Lower leg skin (tissue), 4 donors: ENCODE measurements around the gene FPGT. TPM values are rescaled to one million over a fixed set of nuclear protein-coding genes. Genes with fewer than 3 reads are reported as not detected.
"Not testable (repeated sequence)": the region's sequence is repeated elsewhere in the genome, so short reads cannot be mapped to it uniquely, and the experiment has no call there.

Experiments used
- DNase-seq, 2 donors: peaks; one replicate each; pipeline ENCODE4 v3.0.0-alpha.2; 2019; ENCODE audit warnings: low spot score in 2 of 2
- H3K4me3 ChIP-seq: fragments of 200-600 bp; sonication (generic); 2 replicates; pipeline ENCODE4 v1.5.1; 2017; ENCODE audit warnings: mild to moderate bottlenecking, low read depth; ENCODE audit not compliant: poor library complexity, severe bottlenecking
- POLR2A ChIP-seq, 2 donors: fragments of 450-650 bp; IDR thresholded peaks; one replicate each; pipeline ENCODE4 v1.6.1; 2016 to 2017; ENCODE audit warnings: antibody characterized with exemption in 2 of 2, mild to moderate bottlenecking in 1 of 2, moderate library complexity in 1 of 2
- WGBS, 2 donors: methylation state at CpG; one replicate each; pipeline ENCODE4 v1.1.5; 2018; 5-methylcytosine and 5-hydroxymethylcytosine counted together
- intact Hi-C: fragments of 100-400 bp; cut with DNase I; formaldehyde crosslinking; loops from one replicate; pipeline ENCODE4 v1.15.0; 2023; ENCODE audit warnings: low total_unique reads
- total RNA-seq, 4 donors: library from RNA; depleted of rRNA; stranded (reverse); fragments of >200 nt; gene quantifications; one replicate each; pipeline ENCODE4 v1.1.0, GENCODE V29; 2016
- TF ChIP-seq, protein P1 (sequence below), 3 donors: fragments of 450-650 bp; IDR thresholded peaks; one replicate each; pipeline ENCODE4 v1.5.1; 2016; ENCODE audit warnings: antibody characterized with exemption in 3 of 3, mild to moderate bottlenecking in 3 of 3, moderate library complexity in 2 of 3

The FPGT gene
- 10 to 100 TPM in 3 of 4 donors, 1 to 10 TPM in 1; 6.3 to 17.5 (median 11.7) TPM for total RNA-seq

DNA sequence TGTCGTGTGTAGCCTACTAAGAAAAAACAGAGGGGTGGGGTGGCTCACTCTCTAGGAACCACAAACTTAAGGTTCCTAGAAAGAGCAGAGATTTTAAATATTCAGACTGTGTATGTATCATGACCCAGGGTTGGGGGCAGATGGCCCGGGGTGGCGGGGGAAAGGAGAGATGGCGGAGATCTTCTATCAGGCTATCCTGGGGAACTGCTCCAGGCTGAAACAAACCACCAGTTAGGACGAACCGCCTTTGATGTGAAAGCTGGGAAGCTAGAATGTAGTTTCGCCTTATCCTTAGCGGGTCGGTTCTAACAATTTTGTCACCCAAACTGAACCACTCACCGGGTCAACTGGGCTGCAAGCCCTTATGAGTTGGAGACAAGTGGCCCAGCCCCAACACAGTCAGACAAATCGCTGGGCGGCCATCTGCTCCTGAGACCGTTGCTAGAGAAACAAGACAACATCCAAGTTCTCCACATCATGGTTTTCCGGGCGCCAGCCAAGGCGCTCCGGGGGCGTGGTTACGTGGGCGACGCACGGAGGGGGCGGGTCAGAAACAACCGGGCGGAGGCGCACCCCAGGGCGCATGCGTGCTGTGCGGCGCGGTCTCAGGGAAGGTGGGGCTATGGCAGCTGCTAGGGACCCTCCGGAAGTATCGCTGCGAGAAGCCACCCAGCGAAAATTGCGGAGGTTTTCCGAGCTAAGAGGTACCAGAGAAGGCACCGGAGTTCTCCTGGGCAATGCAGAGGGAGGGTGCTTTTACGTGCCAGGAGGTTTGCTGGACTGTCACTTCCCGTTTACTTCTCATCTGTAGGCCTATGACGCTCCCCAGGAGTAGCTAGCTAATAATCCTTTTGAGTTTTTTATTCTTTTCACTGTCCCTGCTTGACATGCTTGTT lies at the start of gene FPGT, which contains the start of gene LRRIQ3:
TSS of gene FPGT (plus strand) at position 586 of the 896 bp plus-strand sequence. CDS start at position 623, 37 bp downstream.
TSS of gene LRRIQ3 (minus strand) at position 520 of the 896 bp plus-strand sequence. CDS start 14,492 bp downstream, outside the sequence.
- DNase-seq = peak; percentile 92 to 99
- TF ChIP-seq, protein P1, sequence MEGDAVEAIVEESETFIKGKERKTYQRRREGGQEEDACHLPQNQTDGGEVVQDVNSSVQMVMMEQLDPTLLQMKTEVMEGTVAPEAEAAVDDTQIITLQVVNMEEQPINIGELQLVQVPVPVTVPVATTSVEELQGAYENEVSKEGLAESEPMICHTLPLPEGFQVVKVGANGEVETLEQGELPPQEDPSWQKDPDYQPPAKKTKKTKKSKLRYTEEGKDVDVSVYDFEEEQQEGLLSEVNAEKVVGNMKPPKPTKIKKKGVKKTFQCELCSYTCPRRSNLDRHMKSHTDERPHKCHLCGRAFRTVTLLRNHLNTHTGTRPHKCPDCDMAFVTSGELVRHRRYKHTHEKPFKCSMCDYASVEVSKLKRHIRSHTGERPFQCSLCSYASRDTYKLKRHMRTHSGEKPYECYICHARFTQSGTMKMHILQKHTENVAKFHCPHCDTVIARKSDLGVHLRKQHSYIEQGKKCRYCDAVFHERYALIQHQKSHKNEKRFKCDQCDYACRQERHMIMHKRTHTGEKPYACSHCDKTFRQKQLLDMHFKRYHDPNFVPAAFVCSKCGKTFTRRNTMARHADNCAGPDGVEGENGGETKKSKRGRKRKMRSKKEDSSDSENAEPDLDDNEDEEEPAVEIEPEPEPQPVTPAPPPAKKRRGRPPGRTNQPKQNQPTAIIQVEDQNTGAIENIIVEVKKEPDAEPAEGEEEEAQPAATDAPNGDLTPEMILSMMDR (IDR thresholded peaks at IDR 0.05) = no peak
- no peak for TF ChIP-seq POLR2A (IDR thresholded peaks at IDR 0.05)
- peak within 1 kb of the TSS; percentile 21 for H3K4me3 ChIP-seq
- WGBS, 2 donors = 1 to 2% methylated on average over 38 to 39 of the region's 41 CpGs
- intact Hi-C loops = no loop called here

DNA sequence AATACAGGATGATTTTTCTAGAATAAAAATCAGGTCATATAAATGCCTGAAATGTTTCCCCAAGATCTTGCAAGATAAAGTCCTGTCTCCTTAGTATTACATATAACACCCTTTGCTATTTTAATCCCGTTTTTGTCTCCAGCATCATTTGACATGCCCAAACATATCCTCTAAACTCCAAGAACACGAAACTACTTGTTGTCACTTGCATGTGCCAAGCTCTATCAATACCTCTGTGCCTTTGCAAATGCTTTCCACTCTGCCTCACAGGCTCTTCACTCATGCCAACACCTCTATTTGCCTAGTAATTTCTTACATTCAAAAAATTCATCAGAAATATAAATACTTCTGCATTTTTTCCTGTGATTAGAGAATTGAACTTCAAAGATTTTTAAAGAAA lies 38.0 kb upstream of the FPGT start:
- intact Hi-C loops = no loop called here
- no peak overlapping the region for H3K4me3 ChIP-seq
- DNase-seq = no peak
- TF ChIP-seq, protein P1 (IDR thresholded peaks at IDR 0.05) = no peak
- TF ChIP-seq POLR2A (IDR thresholded peaks at IDR 0.05) = no peak
- WGBS, 2 donors = 50 to 60% methylated on average over 2 of the region's 2 CpGs

DNA sequence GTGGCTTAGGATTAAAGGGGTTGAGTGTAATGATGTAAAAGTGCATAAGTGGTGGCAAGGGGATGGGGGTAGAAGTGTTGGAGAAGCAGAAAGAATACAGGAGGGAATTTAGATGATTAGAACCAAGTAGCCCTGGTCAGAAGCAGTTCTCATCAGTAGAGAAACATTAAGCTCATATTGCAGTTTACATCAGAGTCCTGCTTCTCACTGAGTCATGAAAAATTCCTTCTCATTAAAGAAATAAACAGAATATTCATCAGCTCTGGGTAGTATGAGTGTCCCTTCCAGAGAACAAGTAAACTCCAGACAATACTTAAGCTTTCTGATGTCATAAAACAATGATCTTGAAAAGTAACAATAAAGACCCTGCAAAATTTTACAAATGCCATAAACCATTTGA lies 36.5 kb upstream of the FPGT start:
- intact Hi-C loops = no loop called here
- no peak overlapping the region for H3K4me3 ChIP-seq
- DNase-seq = no peak
- TF ChIP-seq POLR2A (IDR thresholded peaks at IDR 0.05) = no peak
- TF ChIP-seq, protein P1 (IDR thresholded peaks at IDR 0.05) = no peak

DNA sequence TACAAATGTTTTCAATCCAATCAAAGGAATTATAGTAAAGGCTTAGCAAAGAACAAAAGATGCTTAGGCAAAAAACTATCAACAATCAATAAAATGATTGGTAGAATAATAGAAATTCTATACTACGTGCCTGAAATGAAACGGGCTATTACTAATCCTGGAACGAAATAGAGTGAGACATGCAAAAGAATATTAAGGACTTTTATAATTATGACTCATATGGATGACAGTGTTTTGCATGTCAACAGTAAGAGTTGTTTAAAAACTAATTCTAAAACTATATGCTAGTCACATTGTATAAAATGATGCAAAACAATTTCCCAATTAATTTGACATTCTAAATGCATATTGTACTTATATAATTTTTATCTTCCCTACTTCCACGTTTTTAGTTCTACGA lies 35.7 kb upstream of the FPGT start:
- no peak for TF ChIP-seq POLR2A (IDR thresholded peaks at IDR 0.05)
- TF ChIP-seq, protein P1 (IDR thresholded peaks at IDR 0.05) = no peak
- no peak overlapping the region for H3K4me3 ChIP-seq
- no peak for DNase-seq
- intact Hi-C loops = no loop called here
- WGBS, 2 donors = 68 to 73% methylated on average over 5 of the region's 5 CpGs

DNA sequence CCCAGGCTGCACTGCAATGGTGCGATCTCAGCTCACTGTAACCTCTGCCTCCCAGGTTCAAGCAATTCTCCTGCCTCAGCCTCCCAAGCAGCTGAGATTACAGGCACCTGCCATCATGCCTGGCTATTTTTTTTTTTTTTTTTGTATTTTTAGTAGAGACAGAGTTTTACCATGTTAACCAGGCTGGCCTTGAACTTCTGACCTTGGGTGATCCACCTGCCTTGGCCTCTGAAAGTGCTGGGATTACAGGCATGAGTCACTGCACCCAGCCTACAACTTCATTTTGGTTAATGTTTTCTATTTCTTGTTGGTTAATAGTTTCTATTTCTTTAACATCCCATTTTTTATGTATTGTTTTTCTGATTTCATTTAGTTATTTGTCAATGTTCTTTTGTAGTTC lies 23.6 kb upstream of the FPGT start:
- intact Hi-C loops, DNase-seq, H3K4me3 ChIP-seq: not testable (repeated sequence)
- WGBS, 2 donors = 72 to 93% methylated on average over 1 of the region's 1 CpG

DNA sequence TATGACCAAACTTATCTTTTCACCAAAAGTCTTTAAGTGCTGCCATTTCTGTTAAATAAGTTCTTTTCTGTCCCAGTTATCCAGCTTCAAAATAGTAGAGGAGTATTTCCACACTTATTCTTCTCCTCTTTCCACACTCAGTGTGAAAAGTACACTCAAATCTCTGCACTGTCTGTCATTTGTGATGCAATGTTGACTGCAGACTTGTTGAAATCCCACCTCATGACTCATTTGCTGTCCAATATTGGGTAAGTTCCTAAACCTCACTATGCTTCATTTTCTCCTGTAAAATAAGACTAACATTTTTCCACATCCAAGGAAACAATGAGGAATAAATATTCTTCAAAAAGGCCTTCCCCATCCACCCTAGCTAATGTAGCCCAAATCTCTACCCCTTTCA lies 17.6 kb upstream of the FPGT start:
- H3K4me3 ChIP-seq = no peak overlapping the region
- no peak for TF ChIP-seq POLR2A (IDR thresholded peaks at IDR 0.05)
- TF ChIP-seq, protein P1 (IDR thresholded peaks at IDR 0.05) = no peak
- no peak for DNase-seq
- intact Hi-C loops = no loop called here
